ENCODE results near the gene INPP5A. TPM values are rescaled to one million over a fixed set of nuclear protein-coding genes. Genes with fewer than 3 reads are reported as not detected.

INPP5A gene
- total RNA-seq, 2 donors from 2014 or later = 9.2 to 14.5 TPM

- peak in 1 of 4 donors; percentile 22 for DNase-seq
- Histone ChIP-seq H3K4me3 (no peak overlapping the region), H3K27ac (peak overlapping the region in 3 of 4 donors; percentile 27 to 60 (median 42)), H3K9me3 (no peaks in the 10 kb centered on the region), H3K4me1 (peaks cover 52% of the 10 kb centered on the region), H3K27me3 (no peaks in the 10 kb centered on the region), H3K36me3 (replicated peaks in 1 of 2; ENCODE audit: insufficient read depth in 1 of 2, low read depth in 2 of 2) (no peaks in the 10 kb centered on the region)
- WGBS, 2 donors = 77 to 94% methylated on average over 11 to 22 of the region's 22 CpGs
- TF ChIP-seq CTCF (IDR thresholded peaks at IDR 0.05) = no peak
- TF ChIP-seq POLR2A (IDR thresholded peaks at IDR 0.05) = no peak
- ATAC-seq = no peak
- intact Hi-C loops (cut with DNase I) = no loop called here
Measured at GRCh38 chr10:132547421-132547861, 9.9 kb downstream of the INPP5A start.

GRCh38 chr10:132548106-132548823 is 10.7 kb downstream of the INPP5A start:
- peaks cover 50% of the 10 kb centered on the region for H3K4me1 ChIP-seq
- no peak for TF ChIP-seq POLR2A (IDR thresholded peaks at IDR 0.05)
- TF ChIP-seq CTCF (IDR thresholded peaks at IDR 0.05) = no peak
- no peaks in the 10 kb centered on the region for H3K36me3 ChIP-seq (replicated peaks in 1 of 2; ENCODE audit: insufficient read depth in 1 of 2, low read depth in 2 of 2)
- DNase-seq (peak in 1 of 4 donors; percentile 4), ATAC-seq (no peak)
- 75 to 87% methylated on average over 27 to 28 of the region's 28 CpGs for WGBS, 2 donors
- no peak overlapping the region for H3K4me3 ChIP-seq
- H3K9me3 ChIP-seq = no peaks in the 10 kb centered on the region
- H3K27me3 ChIP-seq = no peaks in the 10 kb centered on the region
- intact Hi-C loops (cut with DNase I) = no loop called here
- H3K27ac ChIP-seq = no peak overlapping the region

GRCh38 chr10:132548869-132549268 is 11.3 kb downstream of the INPP5A start:
- peaks cover 50% of the 10 kb centered on the region for H3K4me1 ChIP-seq
- ATAC-seq = no peak
- H3K27me3 ChIP-seq = no peaks in the 10 kb centered on the region
- TF ChIP-seq CTCF (IDR thresholded peaks at IDR 0.05) (no peak), POLR2A (IDR thresholded peaks at IDR 0.05) (no peak)
- 91 to 93% methylated on average over 14 of the region's 14 CpGs for WGBS, 2 donors
- no peak overlapping the region for H3K27ac ChIP-seq
- no peaks in the 10 kb centered on the region for H3K36me3 ChIP-seq (replicated peaks in 1 of 2; ENCODE audit: insufficient read depth in 1 of 2, low read depth in 2 of 2)
- H3K9me3 ChIP-seq = no peaks in the 10 kb centered on the region
- intact Hi-C loops (cut with DNase I) = no loop called here
- H3K4me3 ChIP-seq = no peak overlapping the region
- no peak for DNase-seq

- Histone ChIP-seq H3K27me3 (no peaks in the 10 kb centered on the region), H3K4me3 (no peak overlapping the region), H3K9me3 (no peaks in the 10 kb centered on the region), H3K36me3 (replicated peaks in 1 of 2; ENCODE audit: insufficient read depth in 1 of 2, low read depth in 2 of 2) (no peaks in the 10 kb centered on the region), H3K27ac (no peak overlapping the region), H3K4me1 (peaks cover 45% of the 10 kb centered on the region)
- WGBS, 2 donors = 64 to 70% methylated on average over 12 of the region's 12 CpGs
- TF ChIP-seq POLR2A (IDR thresholded peaks at IDR 0.05) = no peak
- no peak for TF ChIP-seq CTCF (IDR thresholded peaks at IDR 0.05)
- no peak for DNase-seq
- intact Hi-C loops (cut with DNase I) = no loop called here
- no peak for ATAC-seq
Measured at GRCh38 chr10:132549371-132549770, 11.8 kb downstream of the INPP5A start.
